ENCODE data around the gene KPNA2. TPM values are rescaled to one million over a fixed set of nuclear protein-coding genes. Genes with fewer than 3 reads are reported as not detected.

The KPNA2 gene
- total RNA-seq, 2 experiments from 2014 or later = 64.4 to 65.9 TPM

- POLR2A ChIA-PET = no interaction called here
- ATAC-seq (ENCODE audit: poor library complexity) = no peak
- Histone ChIP-seq H3K4me3 (ENCODE audit: low read length) (no peak overlapping the region), H3K27ac (ENCODE audit: low read depth in 1 of 2, low read length in 2 of 2) (no peak overlapping the region), H3K36me3 (ENCODE audit: insufficient read depth, low read length) (no peaks in the 10 kb centered on the region), H3K4me1 (ENCODE audit: insufficient read depth, low read length) (peaks cover 23% of the 10 kb centered on the region), H3K9me3 (ENCODE audit: control insufficient read depth in 1 of 2, insufficient read depth in 1 of 2, low read length in 2 of 2) (no peaks in the 10 kb centered on the region), H3K27me3 (ENCODE audit: control insufficient read depth in 1 of 2, insufficient read depth in 2 of 2, low read length in 2 of 2) (peaks cover 6 to 14% of the 10 kb centered on the region in 2 experiments)
- Mint-ChIP-seq H3K4me3 (no peak overlapping the region), H3K4me1 (ENCODE audit: low read depth) (peaks cover 21% of the 10 kb centered on the region), H3K27ac (no peak overlapping the region), H3K9me3 (no peaks in the 10 kb centered on the region), H3K36me3 (ENCODE audit: low read depth) (peaks cover 2% of the 10 kb centered on the region), H3K27me3 (peaks cover 19% of the 10 kb centered on the region)
- no peak for TF ChIP-seq CTCF (IDR thresholded peaks at IDR 0.05)
- DNase-seq = no peak
- CTCF ChIA-PET = no interaction called here
- intact Hi-C loops (cut with DNase I, micrococcal nuclease) = no loop called here
These were observed 36.1 kb upstream of the KPNA2 start for GRCh38 chr17:67999291-67999911.

- Mint-ChIP-seq H3K4me3 (no peak overlapping the region), H3K36me3 (ENCODE audit: low read depth) (no peaks in the 10 kb centered on the region), H3K27ac (no peak overlapping the region), H3K9me3 (no peaks in the 10 kb centered on the region), H3K4me1 (ENCODE audit: low read depth) (no peaks in the 10 kb centered on the region), H3K27me3 (no peaks in the 10 kb centered on the region)
- DNase-seq = no peak
- intact Hi-C loops (cut with DNase I, micrococcal nuclease) = no loop called here
- H3K27ac ChIP-seq (ENCODE audit: low read depth in 1 of 2, low read length in 2 of 2) = no peak overlapping the region
- H3K4me1 ChIP-seq (ENCODE audit: insufficient read depth, low read length) = no peaks in the 10 kb centered on the region
- H3K9me3 ChIP-seq (ENCODE audit: control insufficient read depth in 1 of 2, insufficient read depth in 1 of 2, low read length in 2 of 2) = no peaks in the 10 kb centered on the region
- CTCF ChIA-PET = interaction anchor here (0.6 kb wide), 1 partner anchor 177 kb away, joined by 3 read pairs; no protein-coding TSS in a partner anchor
- no peaks in the 10 kb centered on the region for H3K27me3 ChIP-seq (ENCODE audit: control insufficient read depth in 1 of 2, insufficient read depth in 2 of 2, low read length in 2 of 2)
- no peak for TF ChIP-seq CTCF (IDR thresholded peaks at IDR 0.05)
- no peak for ATAC-seq (ENCODE audit: poor library complexity)
- POLR2A ChIA-PET = no interaction called here
- no peaks in the 10 kb centered on the region for H3K36me3 ChIP-seq (ENCODE audit: insufficient read depth, low read length)
- H3K4me3 ChIP-seq (ENCODE audit: low read length) = no peak overlapping the region
These were observed 31.3 kb upstream of the KPNA2 start for GRCh38 chr17:68004201-68004600.

GRCh38 chr17:68006797-68007196 is 28.7 kb upstream of the KPNA2 start:
- POLR2A ChIA-PET = interaction anchor here (1.7 kb wide), 1 partner anchor 13 kb away, joined by 4 read pairs; no protein-coding TSS in a partner anchor
- TF ChIP-seq CTCF (IDR thresholded peaks at IDR 0.05) = no peak
- H3K9me3 ChIP-seq (ENCODE audit: control insufficient read depth in 1 of 2, insufficient read depth in 1 of 2, low read length in 2 of 2) = no peaks in the 10 kb centered on the region
- ATAC-seq (ENCODE audit: poor library complexity) (no peak), DNase-seq (no peak)
- H3K4me3 ChIP-seq (ENCODE audit: low read length) = no peak overlapping the region
- Mint-ChIP-seq H3K27me3 (no peaks in the 10 kb centered on the region), H3K9me3 (no peaks in the 10 kb centered on the region), H3K27ac (no peak overlapping the region), H3K4me3 (no peak overlapping the region), H3K4me1 (ENCODE audit: low read depth) (peaks cover 6% of the 10 kb centered on the region), H3K36me3 (ENCODE audit: low read depth) (no peaks in the 10 kb centered on the region)
- no peaks in the 10 kb centered on the region for H3K27me3 ChIP-seq (ENCODE audit: control insufficient read depth in 1 of 2, insufficient read depth in 2 of 2, low read length in 2 of 2)
- H3K27ac ChIP-seq (ENCODE audit: low read depth in 1 of 2, low read length in 2 of 2) = no peak overlapping the region
- H3K36me3 ChIP-seq (ENCODE audit: insufficient read depth, low read length) = no peaks in the 10 kb centered on the region
- peaks cover 8% of the 10 kb centered on the region for H3K4me1 ChIP-seq (ENCODE audit: insufficient read depth, low read length)
- intact Hi-C loops (cut with DNase I, micrococcal nuclease) = no loop called here
- CTCF ChIA-PET = interaction anchor here (1.2 kb wide), 1 partner anchor 13 kb away, joined by 5 read pairs; no protein-coding TSS in a partner anchor

Measured in CD4-positive, alpha-beta T cell (primary cell).